AG08396 (cell line): Measurements from ENCODE around the gene SMAD1.
"Not testable (repeated sequence)": the region's sequence is repeated elsewhere in the genome, so short reads cannot be mapped to it uniquely, and the experiment has no call there.

Experiments used
- DNase-seq: peaks from one replicate; pipeline ENCODE4 v3.0.0; 2012; ENCODE audit warnings: low spot score, mixed read lengths

Gene SMAD1

DNA sequence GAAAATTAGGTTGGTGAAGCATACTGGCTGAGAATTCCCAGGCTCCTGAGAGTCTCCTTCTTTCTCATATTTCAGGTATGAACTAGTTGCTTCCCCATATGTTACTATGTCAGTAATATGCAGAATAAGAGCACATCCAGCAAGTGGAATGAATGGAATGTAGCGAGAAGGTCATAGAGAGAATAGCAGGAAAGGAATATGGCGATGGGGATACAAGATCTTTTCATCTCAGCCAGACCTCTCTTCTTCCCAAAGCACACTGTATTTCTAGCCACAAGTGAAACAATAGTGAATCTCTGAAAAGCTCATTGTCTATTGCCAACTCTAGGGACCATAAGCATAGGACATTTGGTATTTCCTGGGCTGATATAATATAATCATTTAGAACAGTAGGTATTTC is 82.9 kb downstream of the SMAD1 start:
- DNase-seq, result no peak

DNA sequence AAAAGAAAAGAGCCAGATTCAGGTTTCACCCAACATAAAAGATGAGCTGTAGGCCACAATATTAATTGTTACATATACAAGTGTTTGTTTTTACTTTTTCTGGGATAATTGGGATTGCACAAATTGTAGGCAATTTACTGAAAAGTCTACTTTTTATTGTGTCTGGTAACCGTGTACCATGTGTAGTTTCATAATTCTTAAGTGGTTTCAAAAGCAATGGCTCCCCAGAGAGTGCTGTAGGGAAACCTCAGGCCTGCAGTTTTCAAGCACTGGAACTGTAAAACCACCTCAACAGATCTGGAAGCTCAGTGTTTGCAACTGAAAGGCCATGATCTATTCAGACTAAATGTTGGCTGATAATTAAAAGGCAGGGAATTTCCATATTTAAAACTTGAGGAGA is 83.7 kb downstream of the SMAD1 start:
- no peak for DNase-seq

DNA sequence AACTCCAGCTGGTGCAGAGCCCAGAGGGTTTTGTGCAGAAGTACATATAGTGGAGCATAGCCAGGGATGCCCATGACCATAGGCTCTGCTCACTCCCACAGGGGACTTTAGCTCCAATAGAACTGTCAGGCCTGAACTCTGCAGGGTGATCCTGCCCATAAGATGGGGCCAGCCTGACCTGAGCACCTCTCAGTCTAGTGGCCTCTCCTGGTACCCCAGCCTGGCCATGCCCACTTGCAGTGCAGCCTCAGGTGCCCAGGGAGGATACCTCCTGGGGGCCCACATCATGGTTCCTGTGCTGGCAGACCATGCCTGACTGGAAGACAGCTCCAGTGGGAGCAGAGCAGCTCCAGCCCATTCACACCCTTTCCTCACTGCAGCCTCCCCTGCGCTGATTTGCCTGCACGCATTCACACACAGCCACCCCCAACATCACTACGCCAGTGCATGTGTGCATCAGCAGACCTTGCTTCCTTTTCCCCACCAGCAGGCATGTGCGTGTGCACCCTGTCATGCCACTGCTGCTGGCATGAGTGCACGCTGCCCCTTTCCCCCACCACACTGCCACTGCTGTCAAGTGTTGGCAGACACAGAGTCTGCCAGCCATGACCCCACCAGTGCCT is 84.5 kb downstream of the SMAD1 start:
- no peak for DNase-seq

DNA sequence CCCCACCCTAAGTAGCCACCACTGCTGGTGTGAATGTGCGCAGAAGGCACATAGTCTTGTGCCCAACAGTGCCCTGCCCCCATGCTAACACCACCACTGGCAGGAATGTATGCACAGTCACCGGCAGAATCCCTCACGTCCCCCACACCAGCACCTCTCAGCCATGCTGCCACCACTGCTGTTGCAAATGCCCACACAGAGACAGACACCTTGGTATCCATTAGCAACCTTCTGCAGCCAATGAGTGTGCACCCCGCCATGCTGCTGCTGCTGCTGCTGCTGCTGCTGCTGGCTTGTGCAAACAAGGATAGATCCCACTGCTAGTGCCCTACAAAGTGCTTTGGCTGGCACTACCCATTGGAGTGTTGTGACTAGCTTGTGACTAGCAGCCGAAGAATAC is 85.1 kb downstream of the SMAD1 start:
- no peak for DNase-seq

DNA sequence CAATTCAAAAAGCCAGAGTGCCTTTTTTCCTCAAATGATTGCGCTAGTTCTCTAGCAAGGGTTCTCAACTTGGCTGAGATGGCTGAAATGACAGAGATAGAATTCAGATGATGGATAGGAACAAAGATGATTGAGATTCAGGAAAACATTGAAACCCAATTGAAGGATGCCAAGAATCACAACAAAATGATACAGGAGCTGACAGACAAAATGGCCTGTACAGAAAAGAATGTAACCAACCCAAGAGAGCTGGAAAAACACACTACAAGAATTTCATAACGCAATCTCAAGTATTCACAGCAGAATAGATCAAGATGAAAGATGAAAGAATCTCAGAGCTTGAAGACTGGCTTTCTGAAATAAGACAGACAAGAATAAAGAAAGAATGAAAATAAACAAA is 85.9 kb downstream of the SMAD1 start:
- no peak for DNase-seq

DNA sequence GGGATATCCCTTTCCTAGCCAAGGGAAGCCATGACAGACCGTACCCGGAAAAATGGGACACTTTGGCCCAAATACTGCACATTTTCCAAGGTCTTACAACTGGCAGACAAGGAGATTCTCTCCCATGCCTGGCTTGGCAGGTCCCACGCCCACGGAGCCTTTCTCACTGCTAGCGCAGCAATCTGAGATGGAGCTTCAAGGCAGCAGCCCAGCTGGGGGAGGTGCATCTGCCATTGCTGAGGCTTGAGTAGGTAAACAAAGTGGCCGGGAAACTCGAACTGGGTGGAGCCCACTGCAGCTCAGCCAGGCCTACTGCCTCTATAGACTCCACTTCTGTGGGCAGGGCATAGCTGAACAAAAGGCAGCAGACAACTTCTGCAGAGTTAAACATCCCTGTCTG is 92.9 kb downstream of the SMAD1 start:
- DNase-seq, result not testable (repeated sequence)

DNA sequence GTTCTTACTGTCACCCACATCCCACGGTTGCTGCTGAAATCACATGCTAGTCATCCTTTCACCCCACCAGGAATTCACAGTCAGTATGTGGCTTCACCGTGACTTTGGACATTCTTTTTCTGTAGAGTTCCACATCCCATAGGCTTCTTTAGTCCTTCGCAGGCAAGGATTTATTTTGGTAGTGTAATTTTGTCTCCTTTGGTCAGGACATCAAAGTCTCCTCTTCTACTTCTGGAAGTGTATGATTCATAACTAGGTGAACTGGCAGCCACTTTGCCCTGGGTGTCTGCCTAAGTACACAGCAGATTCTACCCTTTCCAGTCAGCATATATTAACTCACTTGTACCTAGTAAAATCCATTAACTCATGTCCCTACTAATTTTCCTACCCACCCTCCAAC is 99.3 kb downstream of the SMAD1 start:
- no peak for DNase-seq

DNA sequence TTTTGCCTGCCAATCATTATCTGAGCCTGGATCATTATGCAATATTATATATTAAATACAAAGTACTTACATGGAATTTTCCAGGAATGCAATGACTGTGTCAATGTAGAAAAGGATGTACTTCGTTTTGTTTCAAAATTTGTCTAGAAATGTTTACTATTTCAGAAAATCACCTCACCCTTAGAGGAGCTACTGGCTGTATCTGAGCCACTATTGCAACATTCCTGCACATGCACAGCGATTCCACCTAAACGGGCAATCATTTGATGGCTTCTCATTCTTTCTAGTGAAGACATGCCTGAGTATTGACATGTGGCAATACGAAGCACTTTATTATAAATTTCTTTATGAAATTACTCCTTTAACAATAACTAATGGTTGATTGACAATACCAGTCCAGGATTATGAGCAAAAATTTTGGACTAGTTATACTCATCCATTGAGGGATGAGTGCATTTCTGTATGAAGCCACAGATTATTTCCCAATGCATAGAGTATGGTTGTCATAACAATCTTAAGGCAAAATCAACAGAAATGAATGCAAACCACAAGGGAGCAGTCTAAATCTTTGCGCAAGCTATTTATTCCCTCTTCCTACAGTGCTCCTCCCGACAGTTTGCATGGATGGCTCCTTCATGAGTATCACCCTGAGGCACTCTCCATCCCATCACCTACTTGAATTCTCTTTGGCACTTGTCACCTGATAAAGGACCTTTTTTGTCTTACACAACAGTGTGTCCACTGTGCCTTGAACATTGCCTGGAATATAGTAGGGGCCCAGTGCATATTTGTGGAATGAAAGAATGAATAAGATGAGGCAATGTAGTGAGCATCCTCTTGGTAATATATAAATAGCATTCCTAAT is 101.8 kb downstream of the SMAD1 start:
- DNase-seq, result no peak

DNA sequence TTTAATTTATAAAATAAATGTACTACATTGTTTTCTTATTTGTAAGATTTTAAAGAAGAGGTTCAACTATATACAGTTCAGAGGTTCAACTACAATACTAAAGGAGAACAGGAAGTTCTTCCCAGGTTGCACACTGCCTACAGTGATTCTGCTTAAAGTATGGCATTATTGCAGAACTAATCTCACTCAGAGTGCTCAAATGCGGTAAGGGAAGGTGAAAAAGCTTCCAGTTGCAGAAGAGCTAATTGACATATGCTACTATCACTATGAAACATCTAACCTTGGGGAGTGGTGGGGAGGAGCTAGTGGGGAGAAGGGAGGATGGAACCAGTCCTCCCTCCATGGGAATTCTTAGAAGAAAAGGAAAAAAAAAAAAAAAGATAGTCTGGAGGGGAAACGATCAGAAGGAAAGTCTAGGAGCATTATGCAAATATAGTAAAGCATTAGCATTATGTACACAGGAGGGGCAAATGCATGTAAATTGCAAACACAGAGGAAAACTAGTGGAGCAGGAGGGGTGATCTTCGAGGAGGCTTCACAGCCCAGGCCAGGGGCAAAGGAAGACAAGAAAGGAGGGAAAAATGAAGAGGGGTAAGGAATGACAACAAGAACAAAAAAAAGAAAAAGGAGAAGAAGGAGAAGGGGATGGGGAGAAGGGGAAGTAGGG is 105.6 kb downstream of the SMAD1 start:
- DNase-seq, result no peak

DNA sequence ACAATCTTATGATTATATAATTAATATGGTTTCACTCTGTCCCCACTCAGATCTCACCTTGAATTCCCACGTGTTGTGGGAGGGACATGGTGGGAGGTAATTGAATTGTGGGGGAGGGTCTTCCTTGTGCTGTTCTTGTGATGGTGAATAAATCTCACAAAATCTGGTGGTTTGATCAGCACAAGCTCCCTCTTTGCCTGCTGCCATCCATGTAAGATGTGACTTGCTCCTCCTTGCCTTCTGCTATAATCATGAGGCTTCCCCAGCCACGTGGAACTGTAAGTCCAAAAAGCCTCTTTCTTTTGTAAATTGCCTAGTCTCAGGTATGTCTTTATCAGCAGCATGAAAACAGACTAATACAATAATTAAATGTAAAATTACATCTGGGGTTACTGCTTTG is 107.7 kb downstream of the SMAD1 start:
- not testable (repeated sequence) for DNase-seq

DNA sequence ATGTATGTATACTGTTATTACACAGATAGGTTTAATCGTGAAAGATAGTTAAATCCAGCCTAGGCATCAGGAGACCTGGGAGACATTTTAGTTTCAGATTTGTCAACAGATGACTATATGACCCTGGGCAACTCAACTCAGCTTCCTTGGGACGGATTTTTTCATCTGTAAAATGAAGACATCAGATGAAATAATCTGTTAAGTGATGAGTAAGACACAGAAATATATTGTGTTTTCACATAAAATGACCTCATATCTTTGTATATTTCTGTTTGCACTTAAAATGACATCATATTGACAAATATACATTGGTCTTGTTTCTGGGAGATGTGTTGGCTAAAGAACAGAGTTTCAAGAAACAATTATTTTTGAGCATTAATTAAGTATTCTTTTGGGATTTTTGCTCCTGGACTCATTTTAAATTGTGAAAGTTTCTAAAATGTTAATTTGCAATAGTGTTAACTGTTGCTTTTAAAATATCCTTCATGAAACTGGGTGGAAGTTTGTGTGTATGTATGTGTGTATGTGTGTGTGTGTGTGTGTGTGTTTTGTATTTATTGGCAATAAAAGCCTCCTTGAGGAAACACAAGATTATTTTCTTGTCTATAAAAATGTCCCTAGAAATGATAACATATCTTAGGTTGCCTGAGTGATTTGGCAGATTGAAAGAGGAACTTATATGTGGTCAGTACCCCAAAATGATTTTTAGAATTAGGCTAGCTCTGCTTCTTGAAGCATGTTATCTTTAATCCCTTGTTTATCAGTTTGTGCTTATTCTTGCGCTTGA is 108.5 kb downstream of the SMAD1 start:
- no peak for DNase-seq

DNA sequence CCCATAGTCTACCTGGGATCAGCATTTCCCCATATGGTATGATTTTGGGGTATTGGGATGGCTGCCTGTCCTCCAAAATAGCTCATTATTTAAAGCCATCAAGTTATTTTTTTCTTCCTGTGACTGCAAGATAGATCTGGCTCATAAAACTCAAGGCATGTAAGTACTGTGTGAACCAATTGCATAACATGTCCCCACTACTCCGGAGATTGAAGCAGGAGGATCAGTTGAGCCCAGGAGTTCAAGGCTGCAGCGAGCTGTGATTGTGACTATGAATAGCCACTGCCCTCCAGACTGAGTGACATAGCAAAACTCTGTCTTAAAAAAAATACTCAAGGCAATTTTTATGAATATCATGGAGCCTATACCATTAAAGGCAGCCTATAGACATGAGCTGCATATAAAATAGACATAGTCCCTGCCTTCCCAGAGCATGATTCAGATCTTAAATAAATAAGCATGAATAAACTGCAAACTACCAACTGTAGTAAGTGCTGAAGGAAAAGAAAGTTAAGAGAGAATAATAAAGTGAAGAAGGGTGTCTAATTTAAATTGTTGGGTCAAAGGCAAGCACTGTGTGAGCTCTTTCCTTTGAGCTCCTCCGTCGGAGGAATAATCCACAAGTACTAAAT is 120.6 kb downstream of the SMAD1 start:
- DNase-seq, result no peak

DNA sequence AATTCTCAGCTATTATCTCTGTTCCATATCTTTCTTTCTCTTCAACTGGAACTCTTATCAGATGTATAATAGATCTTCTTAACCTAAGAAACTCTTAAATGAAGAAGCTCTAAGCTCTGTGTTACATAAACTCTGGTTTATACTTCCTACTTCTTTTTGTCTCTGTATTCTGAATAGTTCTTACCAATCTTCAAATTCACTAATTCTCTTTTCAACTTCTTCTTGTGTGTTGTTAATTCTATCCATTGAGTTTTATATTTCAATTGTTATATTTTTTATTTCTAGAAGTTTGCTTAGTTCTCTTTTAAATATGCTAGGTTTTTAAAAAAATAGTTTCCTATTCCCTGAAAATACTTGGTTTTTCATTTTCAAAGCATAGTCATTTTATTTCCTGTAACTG is 124.3 kb downstream of the SMAD1 start:
- DNase-seq, result no peak
